ENCODE measurements around the gene TTC8.
"Not testable (repeated sequence)": the region's sequence is repeated elsewhere in the genome, so short reads cannot be mapped to it uniquely, and the experiment has no call there.

The TTC8 gene

GRCh38 chr14:88824314-88825077 is at the start of gene TTC8:
TSS of gene TTC8 (plus strand) at chr14:88824651. CDS start at chr14:88824708, 57 bp downstream.
- DNase-seq (ENCODE audit: low read depth) = peak; percentile 78

DNA sequence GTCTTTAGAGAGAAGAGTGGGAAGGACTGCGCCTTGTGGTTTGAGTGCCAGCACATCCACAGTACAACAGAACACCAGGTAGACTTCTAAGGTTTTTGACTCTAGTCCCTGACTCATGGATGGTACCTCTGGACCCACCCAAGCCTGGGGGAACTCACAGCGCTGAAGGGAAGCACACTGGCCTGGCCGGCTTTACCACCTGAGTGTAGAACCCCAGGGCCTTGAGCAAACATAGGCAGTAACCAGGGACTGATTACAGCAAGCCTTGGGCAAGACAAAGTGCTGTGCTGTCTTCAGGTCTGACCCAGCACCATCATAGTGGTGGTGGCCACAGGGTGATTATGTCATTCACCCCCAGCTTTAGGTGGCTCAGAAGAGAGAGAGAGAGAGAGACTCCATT is 48.9 kb upstream of the TTC8 start:
- DNase-seq (ENCODE audit: low read depth) = no peak

GRCh38 chr14:88785911-88786310 is 38.5 kb upstream of the TTC8 start:
- no peak for DNase-seq (ENCODE audit: low read depth)

- DNase-seq (ENCODE audit: low read depth) = no peak
Measured at GRCh38 chr14:88786715-88787114, 37.7 kb upstream of the TTC8 start.

DNA sequence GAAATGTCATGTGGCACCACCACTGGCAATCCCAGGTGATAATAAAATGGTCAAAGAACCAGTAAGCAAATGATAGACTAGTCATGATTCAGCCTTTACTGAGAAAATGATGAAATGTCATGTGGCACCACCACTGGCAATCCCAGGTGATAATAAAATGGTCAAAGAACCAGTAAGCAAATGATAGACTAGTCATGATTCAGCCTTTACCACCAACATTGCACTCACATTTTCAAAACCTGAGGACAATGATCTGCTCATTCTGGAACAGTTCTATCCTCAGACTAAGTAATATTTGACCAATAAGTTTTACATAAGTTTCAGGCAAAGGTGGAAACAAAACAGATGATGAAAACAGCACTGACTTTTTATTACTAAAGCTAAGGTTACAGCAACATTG is 34.9 kb upstream of the TTC8 start:
- DNase-seq (ENCODE audit: low read depth) = not testable (repeated sequence)

DNA sequence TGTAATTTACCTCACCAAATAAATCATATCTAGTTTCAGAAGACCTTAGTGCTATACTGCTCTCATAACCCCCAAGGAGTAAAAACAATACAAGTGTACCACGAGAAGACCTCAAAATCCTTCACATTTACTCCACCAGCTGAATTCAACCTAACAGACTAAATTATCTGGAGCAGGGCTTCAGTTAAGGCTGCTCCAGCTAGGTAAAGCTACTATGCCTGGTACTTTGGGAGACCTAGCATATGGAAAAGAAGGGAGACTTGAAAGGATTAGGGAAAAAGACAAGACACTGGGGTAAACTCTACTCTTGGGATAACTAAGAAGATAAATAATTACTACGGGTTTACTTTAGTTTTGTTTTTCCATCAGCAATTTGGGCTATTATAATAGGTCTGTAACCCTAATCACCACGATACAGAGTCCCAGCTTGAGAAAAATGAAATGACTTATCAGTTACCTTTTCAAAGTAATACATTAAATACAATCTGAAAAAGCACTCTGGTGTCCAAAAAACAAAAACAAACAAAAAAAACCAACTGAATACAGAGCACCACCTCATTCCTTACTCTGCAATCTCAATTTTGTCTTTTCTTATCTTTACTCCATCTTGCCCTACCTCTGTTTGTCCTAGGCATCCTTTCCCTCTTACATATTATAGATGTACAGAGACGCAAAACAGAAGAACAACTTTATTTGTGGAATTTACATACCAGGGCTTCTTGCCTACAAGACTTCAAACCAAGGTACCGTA is 33.8 kb upstream of the TTC8 start:
- DNase-seq (ENCODE audit: low read depth) = no peak

DNA sequence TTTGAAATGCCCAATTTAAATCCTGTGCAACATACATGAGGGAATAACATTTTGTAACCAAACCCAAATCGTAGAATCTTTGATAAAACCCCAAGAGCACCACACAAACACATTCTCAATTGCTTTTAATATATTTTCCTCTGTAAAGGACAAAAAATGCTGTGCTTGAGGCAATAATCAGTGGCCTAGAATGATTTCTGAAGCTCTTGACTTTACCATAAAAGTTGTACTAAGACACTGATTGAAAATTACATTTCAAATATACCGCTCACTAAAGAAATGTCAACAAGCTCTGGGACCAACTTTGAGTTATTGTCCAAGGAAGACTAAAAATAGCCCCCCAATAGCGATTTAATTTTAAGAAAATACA is 33.2 kb upstream of the TTC8 start:
- DNase-seq (ENCODE audit: low read depth) = no peak

DNA sequence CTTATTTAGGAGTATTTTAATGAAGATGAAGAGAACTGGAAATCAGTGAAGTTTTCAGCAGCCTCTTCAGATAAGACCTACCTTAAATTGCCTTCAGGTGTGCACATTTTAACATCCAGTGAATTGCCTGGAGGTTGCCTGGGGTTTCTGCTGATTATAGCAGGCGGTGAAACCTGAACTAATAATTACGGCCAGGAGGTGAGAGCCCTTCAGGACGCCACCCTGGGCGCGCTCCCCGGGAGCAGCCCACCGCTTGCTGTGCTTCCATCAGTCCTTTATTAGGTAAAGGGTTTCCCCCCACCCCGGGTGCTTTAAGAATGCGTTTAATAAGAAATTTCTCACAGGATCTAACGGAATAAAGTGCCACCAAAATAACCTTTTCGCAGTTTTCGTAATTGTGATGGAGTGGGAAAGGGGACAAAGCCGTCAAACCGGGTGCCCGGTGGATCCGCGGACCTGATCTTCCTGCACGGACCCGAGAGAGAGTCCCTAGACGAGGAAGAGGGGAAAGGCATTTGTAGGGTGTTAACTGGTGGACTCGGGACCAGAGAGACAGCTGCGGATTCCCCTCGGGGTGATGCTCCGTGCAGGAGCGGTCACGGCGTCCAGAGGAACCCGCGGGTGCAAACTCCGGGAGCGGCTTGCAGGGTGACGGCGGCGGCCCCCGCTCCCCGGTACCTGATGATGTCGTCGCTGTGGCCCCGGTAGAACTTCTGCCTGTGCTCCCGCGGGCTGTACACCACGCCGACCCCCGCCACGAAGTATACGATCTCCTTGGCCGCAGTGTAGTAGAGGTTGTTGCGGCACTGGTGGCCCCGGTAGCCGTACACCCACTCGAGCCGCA is 32.6 kb upstream of the TTC8 start:
- DNase-seq (ENCODE audit: low read depth) = peak; percentile 9

- DNase-seq (ENCODE audit: low read depth) = peak; percentile 73
Measured at GRCh38 chr14:88792473-88793258, 31.8 kb upstream of the TTC8 start, which contains the start of gene EML5. TSS of gene EML5 (minus strand) at chr14:88792953. CDS start at chr14:88792503, 450 bp downstream.

DNA sequence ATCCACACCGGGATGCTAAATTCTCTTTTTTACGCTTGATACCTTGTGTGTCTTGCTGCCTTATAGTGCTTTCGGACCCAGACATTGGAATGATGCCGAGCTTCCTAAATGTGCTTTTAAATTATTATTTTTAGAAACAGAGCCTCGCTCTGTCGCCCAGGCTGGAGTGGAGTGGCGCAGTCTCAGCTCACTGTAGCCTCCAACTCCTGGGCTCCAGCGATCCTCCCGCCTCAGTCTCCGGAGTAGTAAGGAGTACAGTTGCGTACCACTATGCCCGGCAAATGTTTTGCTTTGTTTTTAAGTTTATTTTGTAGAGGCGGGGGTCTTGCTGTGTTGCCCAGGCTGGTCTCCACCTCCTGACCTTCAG is 31.2 kb upstream of the TTC8 start:
- no peak for DNase-seq (ENCODE audit: low read depth)

- DNase-seq (ENCODE audit: low read depth) = no peak
Measured at GRCh38 chr14:88798156-88798555, 26.3 kb upstream of the TTC8 start.

GRCh38 chr14:88799522-88799921 is 24.9 kb upstream of the TTC8 start:
- DNase-seq (ENCODE audit: low read depth) = no peak

DNA sequence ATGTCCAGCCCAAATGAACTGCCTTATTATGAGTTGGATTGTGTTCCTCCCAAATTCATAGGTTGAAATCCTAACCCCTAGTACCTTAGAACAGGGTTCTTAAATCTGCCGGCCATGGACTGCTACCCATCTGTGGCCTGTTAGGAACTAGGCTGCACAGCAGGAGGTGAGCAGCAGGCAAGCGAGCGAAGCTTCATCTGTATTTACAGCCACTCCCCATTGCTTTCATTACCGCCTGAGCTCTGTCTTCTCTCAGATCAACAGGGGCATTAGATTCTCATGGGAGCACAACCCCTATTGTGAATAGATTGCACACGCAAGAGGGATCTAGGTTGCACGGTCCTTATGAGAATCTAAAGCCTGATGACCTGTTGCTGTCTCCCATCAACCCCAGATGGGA is 21.9 kb upstream of the TTC8 start:
- DNase-seq (ENCODE audit: low read depth) = no peak

GRCh38 chr14:88804035-88804434 is 20.4 kb upstream of the TTC8 start:
- DNase-seq (ENCODE audit: low read depth) = no peak

GRCh38 chr14:88804477-88804876 is 20.0 kb upstream of the TTC8 start:
- no peak for DNase-seq (ENCODE audit: low read depth)

- DNase-seq (ENCODE audit: low read depth) = no peak
Measured at GRCh38 chr14:88808359-88808758, 16.1 kb upstream of the TTC8 start.

GRCh38 chr14:88815980-88816379 is 8.5 kb upstream of the TTC8 start:
- DNase-seq (ENCODE audit: low read depth) = no peak

DNA sequence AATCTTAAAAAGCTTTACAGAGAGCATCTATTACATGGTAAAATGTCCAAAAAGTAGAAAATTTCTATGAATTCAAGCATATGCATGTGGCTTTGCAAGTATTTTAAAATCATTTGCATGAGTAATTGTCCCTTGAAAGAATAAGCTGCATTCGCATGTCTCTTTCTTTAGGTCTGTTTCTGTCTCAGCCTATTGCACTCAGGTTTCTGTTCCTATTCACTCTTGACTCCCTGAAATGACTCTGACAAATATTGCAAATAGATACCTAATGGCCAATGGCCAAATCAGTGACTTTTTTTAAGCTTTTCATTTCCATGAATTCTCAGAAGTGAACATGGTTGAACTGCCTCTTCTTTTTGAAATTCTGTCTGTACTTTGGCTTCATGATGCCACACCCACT is 6.4 kb upstream of the TTC8 start:
- no peak for DNase-seq (ENCODE audit: low read depth)

DNA sequence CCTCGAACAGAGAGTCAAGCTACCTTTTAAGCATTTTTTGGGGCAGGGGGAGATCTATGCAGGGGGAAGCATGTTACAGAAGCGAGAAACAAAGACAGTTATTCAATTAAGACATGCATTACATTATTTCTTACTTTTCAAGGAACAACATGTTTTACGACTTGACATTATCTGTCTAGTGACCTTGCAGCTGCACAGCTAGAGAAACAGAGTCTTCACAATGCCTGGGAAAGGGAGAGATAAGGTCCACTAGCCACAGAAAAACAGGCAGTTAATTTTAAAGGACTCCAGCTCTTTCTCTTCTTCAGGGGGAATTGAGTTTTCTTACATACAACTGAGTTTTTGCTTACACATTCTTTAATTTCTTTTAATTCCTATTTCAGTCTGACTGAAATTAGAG is 4.8 kb upstream of the TTC8 start:
- not testable (repeated sequence) for DNase-seq (ENCODE audit: low read depth)

GRCh38 chr14:88821378-88821777 is 3.1 kb upstream of the TTC8 start:
- no peak for DNase-seq (ENCODE audit: low read depth)

DNA sequence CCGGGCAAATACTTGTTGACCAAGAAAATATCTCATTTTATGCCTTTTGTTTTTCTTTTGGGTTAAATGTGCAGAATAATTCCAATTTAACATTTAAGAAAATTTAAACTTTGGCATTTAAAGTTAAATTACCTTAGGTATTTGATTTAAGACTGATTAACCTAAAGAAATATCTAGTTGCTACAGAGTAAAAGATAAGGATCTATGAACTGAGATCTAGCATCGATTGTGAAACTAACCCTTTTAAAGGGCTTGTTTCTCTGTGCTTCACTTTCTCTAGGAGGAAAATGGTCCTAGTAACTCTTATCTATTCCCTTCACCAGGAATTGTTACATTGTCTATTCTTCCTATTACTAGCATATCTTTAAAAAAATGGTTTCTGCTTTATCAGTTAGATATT is 2.6 kb upstream of the TTC8 start:
- no peak for DNase-seq (ENCODE audit: low read depth)

DNA sequence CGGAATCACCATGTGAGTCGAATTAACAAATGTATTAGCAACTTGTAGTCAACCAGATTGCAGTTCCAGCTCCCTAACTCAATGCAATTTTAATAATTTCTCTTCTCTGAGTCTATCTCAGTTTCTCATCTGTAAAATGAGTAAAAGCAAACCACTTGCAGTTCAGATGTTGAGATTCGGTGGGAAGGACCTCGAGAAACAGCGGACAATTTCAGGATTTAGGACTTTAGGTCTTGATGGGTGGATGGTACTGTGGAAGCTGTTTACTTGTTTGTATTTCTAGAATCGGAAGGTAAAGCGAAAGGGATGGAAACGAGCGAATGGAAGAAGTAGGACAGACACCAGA is 510 bp upstream of the TTC8 start:
- no peak for DNase-seq (ENCODE audit: low read depth)
